Dedifferentiated amniotic fluid mesenchymal stem cell (primary cell): ENCODE measurements around the gene CST9.
"Not testable (repeated sequence)": the region's sequence is repeated elsewhere in the genome, so short reads cannot be mapped to it uniquely, and the experiment has no call there.

Experiments used
- DNase-seq: peaks from one replicate; pipeline ENCODE4 v3.0.0-alpha.2; 2016; ENCODE audit errors: extremely low spot score

The CST9 gene

GRCh38 chr20:23587631-23588030, 18.1 kb downstream of the CST9 start:
- DNase-seq = no peak

GRCh38 chr20:23586735-23587525, 18.8 kb downstream of the CST9 start:
- no peak for DNase-seq

- no peak for DNase-seq
Measured at GRCh38 chr20:23585808-23586734, 19.6 kb downstream of the CST9 start.

- DNase-seq = no peak
Measured at GRCh38 chr20:23585449-23585807, 20.3 kb downstream of the CST9 start.

- DNase-seq = no peak
Measured at GRCh38 chr20:23584434-23585199, 21.1 kb downstream of the CST9 start.

- no peak for DNase-seq
Measured at GRCh38 chr20:23583526-23583925, 22.2 kb downstream of the CST9 start.

GRCh38 chr20:23582293-23582692, 23.4 kb downstream of the CST9 start:
- DNase-seq = no peak

- DNase-seq = not testable (repeated sequence)
Measured at GRCh38 chr20:23581833-23582232, 23.9 kb downstream of the CST9 start.

- no peak for DNase-seq
Measured at GRCh38 chr20:23574977-23575376, 30.7 kb downstream of the CST9 start.

- DNase-seq = no peak
Measured at GRCh38 chr20:23570178-23570760, 35.4 kb downstream of the CST9 start.

- DNase-seq = no peak
Measured at GRCh38 chr20:23569570-23569969, 36.1 kb downstream of the CST9 start.

GRCh38 chr20:23568971-23569330, 36.8 kb downstream of the CST9 start:
- DNase-seq = no peak

GRCh38 chr20:23568320-23568970, 37.3 kb downstream of the CST9 start, which contains the start of gene CST9L:
CST9L (minus strand) TSS chr20:23568484; CDS start chr20:23568450, 34 bp downstream.
- no peak for DNase-seq

GRCh38 chr20:23566199-23566932, 39.4 kb downstream of the CST9 start:
- no peak for DNase-seq

GRCh38 chr20:23565503-23566045, 40.1 kb downstream of the CST9 start:
- DNase-seq = no peak

GRCh38 chr20:23564927-23565326, 40.8 kb downstream of the CST9 start:
- no peak for DNase-seq

- no peak for DNase-seq
Measured at GRCh38 chr20:23562721-23563342, 42.9 kb downstream of the CST9 start.

GRCh38 chr20:23554401-23554800, 51.3 kb downstream of the CST9 start:
- no peak for DNase-seq
